Forelimb muscle (tissue), 1 donor: ENCODE measurements around the gene CCDC196. TPM values are rescaled to one million over a fixed set of nuclear protein-coding genes. Genes with fewer than 3 reads are reported as not detected.
A peak's percentile ranks its signal among the peaks of the same experiment; 100 is the strongest.

Experiments
- DNase-seq: peaks from one replicate; pipeline ENCODE4 v3.0.0-alpha.2; 2013; ENCODE audit warnings: low read depth
- polyA plus RNA-seq: library from polyadenylated mRNA; unstranded; fragments of 120-200 nt; gene quantifications from one replicate; pipeline ENCODE4 v1.2.1, GENCODE V29; 2013; ENCODE audit not compliant: insufficient read length

CCDC196 gene
- not detected for polyA plus RNA-seq

GRCh38 chr14:66485910-66486421 lies at the start of gene CCDC196:
Gene CCDC196 (plus strand): TSS chr14:66486371. CDS start chr14:66486503, 132 bp downstream.
- DNase-seq, result no peak

GRCh38 chr14:66440801-66441200 lies 45.4 kb upstream of the CCDC196 start:
- no peak for DNase-seq

- no peak for DNase-seq
These were observed 43.1 kb upstream of the CCDC196 start for GRCh38 chr14:66442953-66443571.

GRCh38 chr14:66443785-66444184 lies 42.4 kb upstream of the CCDC196 start:
- DNase-seq, result no peak

GRCh38 chr14:66444271-66444927 lies 41.8 kb upstream of the CCDC196 start:
- peak; percentile 26 for DNase-seq

- no peak for DNase-seq
These were observed 40.2 kb upstream of the CCDC196 start for GRCh38 chr14:66445936-66446335.

GRCh38 chr14:66453469-66453868 lies 32.7 kb upstream of the CCDC196 start:
- DNase-seq, result no peak

GRCh38 chr14:66459603-66460002 lies 26.6 kb upstream of the CCDC196 start:
- DNase-seq, result no peak

GRCh38 chr14:66464261-66464660 lies 21.9 kb upstream of the CCDC196 start:
- no peak for DNase-seq

- DNase-seq, result no peak
These were observed 17.3 kb upstream of the CCDC196 start for GRCh38 chr14:66468778-66469367.

GRCh38 chr14:66471584-66471983 lies 14.6 kb upstream of the CCDC196 start:
- DNase-seq, result no peak

- no peak for DNase-seq
These were observed 13.9 kb upstream of the CCDC196 start for GRCh38 chr14:66472251-66472650.

GRCh38 chr14:66473223-66473622 lies 12.9 kb upstream of the CCDC196 start:
- no peak for DNase-seq

GRCh38 chr14:66476964-66477363 lies 9.2 kb upstream of the CCDC196 start:
- DNase-seq, result no peak

GRCh38 chr14:66477567-66477966 lies 8.6 kb upstream of the CCDC196 start:
- no peak for DNase-seq

- no peak for DNase-seq
These were observed 3.3 kb upstream of the CCDC196 start for GRCh38 chr14:66482873-66483272.

GRCh38 chr14:66483322-66483721 lies 2.8 kb upstream of the CCDC196 start:
- no peak for DNase-seq

GRCh38 chr14:66485029-66485428 lies 1.1 kb upstream of the CCDC196 start:
- DNase-seq, result no peak

GRCh38 chr14:66487164-66487563 lies 993 bp downstream of the CCDC196 start:
- no peak for DNase-seq

- DNase-seq, result no peak
These were observed 4.3 kb downstream of the CCDC196 start for GRCh38 chr14:66490143-66491111.

GRCh38 chr14:66493750-66494149 lies 7.6 kb downstream of the CCDC196 start:
- no peak for DNase-seq
